CD14-positive monocyte (primary cell): ENCODE measurements around the gene LRRC4C. TPM values are rescaled to one million over a fixed set of nuclear protein-coding genes. Genes with fewer than 3 reads are reported as not detected.

Experiments
- DNase-seq, 3 donors: peaks; one replicate each; pipeline ENCODE4 v3.0.0-alpha.2; 2011 to 2022
- H2AFZ ChIP-seq: 2 replicates; pipeline ENCODE4 v1.6.0; 2012; ENCODE audit warnings: mild to moderate bottlenecking, low read depth, low read length, inconsistent platforms; ENCODE audit not compliant: insufficient read depth, poor library complexity, severe bottlenecking
- H3K27ac ChIP-seq, 2 donors: 1 replicate in 1 of 2; 2 replicates in 1 of 2; pipeline ENCODE4 v1.5.1; 2012 to 2013; ENCODE audit warnings: low read length in 2 of 2, control low read depth in 1 of 2, inconsistent platforms in 1 of 2, low read depth in 1 of 2, mild to moderate bottlenecking in 1 of 2
- H3K27me3 ChIP-seq, 2 donors: one replicate each; pipeline versions ENCODE4 v1.6.0 to v1.6.1; 2011 to 2013; ENCODE audit warnings: low read length in 2 of 2; ENCODE audit not compliant: control insufficient read depth in 2 of 2, insufficient read depth in 2 of 2
- H3K36me3 ChIP-seq, 2 donors: replicated peaks in 1 of 2; 1 replicate in 1 of 2; 2 replicates in 1 of 2; pipeline versions ENCODE4 v1.5.1 to v1.6.1; 2012 to 2013; ENCODE audit warnings: low read length in 2 of 2, control low read depth in 1 of 2, inconsistent platforms in 1 of 2, mild to moderate bottlenecking in 1 of 2; ENCODE audit not compliant: insufficient read depth in 2 of 2, control insufficient read depth in 1 of 2
- H3K4me1 ChIP-seq, 2 donors: 1 replicate in 1 of 2; 2 replicates in 1 of 2; pipeline versions ENCODE4 v1.5.1 to v1.6.1; 2012 to 2013; ENCODE audit warnings: low read length in 2 of 2, control low read depth in 1 of 2, inconsistent platforms in 1 of 2, mild to moderate bottlenecking in 1 of 2, moderate library complexity in 1 of 2; ENCODE audit not compliant: insufficient read depth in 2 of 2, control insufficient read depth in 1 of 2
- H3K4me2 ChIP-seq: replicated peaks from 2 replicates; pipeline ENCODE3; 2012; ENCODE audit warnings: low read length, moderate library complexity, mild to moderate bottlenecking; ENCODE audit not compliant: poor library complexity, severe bottlenecking; ENCODE audit errors: extremely low read depth
- H3K4me3 ChIP-seq, 3 experiments: fragments of 200-600 bp in 1 of 3; sonication (generic) in 1 of 3; replicated peaks in 1 of 3; 1 replicate in 2 of 3; 2 replicates in 1 of 3; pipeline ENCODE4 v1.5.1; 2011 to 2013; ENCODE audit warnings: low read length in 3 of 3, mild to moderate bottlenecking in 3 of 3, control low read depth in 2 of 3, low read depth in 2 of 3, inconsistent platforms in 1 of 3, moderate library complexity in 1 of 3
- H3K79me2 ChIP-seq: 2 replicates; pipeline ENCODE4 v1.6.0; 2012; ENCODE audit warnings: mild to moderate bottlenecking, control low read depth, inconsistent platforms, low read length, moderate library complexity; ENCODE audit not compliant: insufficient read depth
- H3K9ac ChIP-seq: 2 replicates; pipeline ENCODE4 v1.6.0; 2017; ENCODE audit warnings: low read length, mild to moderate bottlenecking; ENCODE audit not compliant: insufficient read depth, poor library complexity, severe bottlenecking
- H3K9me3 ChIP-seq, 2 donors: replicated peaks in 1 of 2; 1 replicate in 1 of 2; 2 replicates in 1 of 2; pipeline versions ENCODE4 v1.5.1 to v1.6.1; 2012 to 2013; ENCODE audit warnings: low read length in 2 of 2, control low read depth in 1 of 2; ENCODE audit not compliant: control insufficient read depth in 1 of 2, insufficient read depth in 1 of 2
- H4K20me1 ChIP-seq: 2 replicates; pipeline ENCODE4 v1.6.0; 2012; ENCODE audit warnings: mild to moderate bottlenecking, low read length, control low read depth, moderate library complexity; ENCODE audit not compliant: insufficient read depth
- H3K27ac Mint-ChIP-seq, 7 donors: one replicate each; pipeline ENCODE4 v1.8.0; 2020; ENCODE audit warnings: mild to moderate bottlenecking in 7 of 7, mixed read lengths in 7 of 7, moderate library complexity in 6 of 7, inconsistent platforms in 2 of 7
- H3K27me3 Mint-ChIP-seq, 3 donors: one replicate each; pipeline ENCODE4 v1.8.0; 2021 to 2022; ENCODE audit warnings: low read depth in 3 of 3, mild to moderate bottlenecking in 3 of 3, mixed read lengths in 3 of 3, moderate library complexity in 3 of 3, inconsistent platforms in 1 of 3
- H3K36me3 Mint-ChIP-seq, 2 donors: one replicate each; pipeline ENCODE4 v1.8.0; 2020; ENCODE audit warnings: mixed read lengths in 2 of 2, inconsistent platforms in 1 of 2, mild to moderate bottlenecking in 1 of 2
- H3K4me1 Mint-ChIP-seq: one replicate; pipeline ENCODE4 v1.8.0; 2020; ENCODE audit warnings: mild to moderate bottlenecking, mixed read lengths
- H3K4me3 Mint-ChIP-seq, 2 donors: one replicate each; pipeline ENCODE4 v1.8.0; 2020; ENCODE audit warnings: mild to moderate bottlenecking in 2 of 2, mixed read lengths in 2 of 2, moderate library complexity in 1 of 2
- H3K9me3 Mint-ChIP-seq, 7 donors: one replicate each; pipeline ENCODE4 v1.8.0; 2020 to 2022; ENCODE audit warnings: mixed read lengths in 7 of 7, mild to moderate bottlenecking in 6 of 7, moderate library complexity in 6 of 7, inconsistent platforms in 2 of 7
- WGBS: methylation state at CpG from one replicate; pipeline ENCODE4 v1.1.5; 2013; ENCODE audit warnings: missing lambda C conversion rate; ENCODE audit not compliant: insufficient coverage; 5-methylcytosine and 5-hydroxymethylcytosine counted together
- intact Hi-C, 2 donors: fragments of 100-400 bp; cut with micrococcal nuclease; formaldehyde crosslinking; loops; one replicate each; pipeline versions ENCODE4 v1.15.0 to v1.15.1; 2023
- polyA plus RNA-seq, 3 donors: library from polyadenylated mRNA; depleted of rRNA in 1 of 3; unstranded in 2 of 3; stranded (reverse) in 1 of 3; fragments of 300-500 nt in 2 of 3; fragments of >200 nt in 1 of 3; fragmentation: Illumina TruSeq in 2 of 3; gene quantifications; 1 replicate in 2 of 3; 2 replicates in 1 of 3; pipeline ENCODE4 v1.2.3, GENCODE V29; 2012 to 2021
- TF ChIP-seq, protein P1 (sequence below): fragments of 200-600 bp; IDR thresholded peaks from one replicate; pipeline ENCODE4 v1.8.0; 2022; ENCODE audit warnings: antibody characterized with exemption, mild to moderate bottlenecking

Gene LRRC4C
- polyA plus RNA-seq, 3 donors = not detected

DNA sequence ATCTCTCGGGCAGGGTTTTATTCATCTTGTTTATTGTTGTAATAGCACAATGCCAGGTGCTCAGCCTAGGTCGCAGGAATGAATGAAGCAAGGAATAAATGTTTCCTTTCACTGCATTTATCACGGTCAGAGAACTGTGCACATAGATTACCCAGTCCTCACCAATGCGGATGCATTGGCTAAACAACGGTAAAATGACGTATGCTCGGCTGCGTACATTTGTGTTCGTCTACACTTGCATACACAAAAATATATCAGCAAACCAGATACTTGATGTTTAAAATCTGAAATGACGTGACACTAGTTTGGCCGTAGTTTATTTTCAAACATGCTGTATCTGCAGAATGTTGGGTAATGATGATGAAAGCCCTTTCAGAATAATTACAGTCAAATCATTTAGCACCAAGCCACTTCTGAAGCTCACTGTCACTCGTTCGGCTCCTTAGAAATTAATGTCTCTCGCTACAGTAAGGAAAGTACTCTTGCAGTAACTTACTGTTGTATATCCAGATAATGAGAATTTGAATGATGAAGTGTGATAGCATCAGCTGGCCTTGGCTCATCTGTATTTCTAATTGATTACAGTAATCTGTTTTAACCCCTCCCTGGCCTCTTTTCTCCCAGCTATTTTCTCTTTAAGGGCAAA lies 268.9 kb downstream of the LRRC4C start:
- Histone ChIP-seq H3K27me3 (no peaks in the 10 kb centered on the region), H3K9ac (no peak overlapping the region), H3K4me1 (no peaks in the 10 kb centered on the region), H2AFZ (no peak overlapping the region), H3K9me3 (peaks cover 0 to 7% of the 10 kb centered on the region in 2 donors), H3K4me2 (no peak overlapping the region), H3K4me3 (no peak overlapping the region), H3K27ac (no peak overlapping the region), H3K36me3 (no peaks in the 10 kb centered on the region), H4K20me1 (no peaks in the 10 kb centered on the region), H3K79me2 (no peaks in the 10 kb centered on the region)
- H3K4me3 Mint-ChIP-seq = no peak overlapping the region
- H3K27ac Mint-ChIP-seq = no peak overlapping the region
- TF ChIP-seq, protein P1, sequence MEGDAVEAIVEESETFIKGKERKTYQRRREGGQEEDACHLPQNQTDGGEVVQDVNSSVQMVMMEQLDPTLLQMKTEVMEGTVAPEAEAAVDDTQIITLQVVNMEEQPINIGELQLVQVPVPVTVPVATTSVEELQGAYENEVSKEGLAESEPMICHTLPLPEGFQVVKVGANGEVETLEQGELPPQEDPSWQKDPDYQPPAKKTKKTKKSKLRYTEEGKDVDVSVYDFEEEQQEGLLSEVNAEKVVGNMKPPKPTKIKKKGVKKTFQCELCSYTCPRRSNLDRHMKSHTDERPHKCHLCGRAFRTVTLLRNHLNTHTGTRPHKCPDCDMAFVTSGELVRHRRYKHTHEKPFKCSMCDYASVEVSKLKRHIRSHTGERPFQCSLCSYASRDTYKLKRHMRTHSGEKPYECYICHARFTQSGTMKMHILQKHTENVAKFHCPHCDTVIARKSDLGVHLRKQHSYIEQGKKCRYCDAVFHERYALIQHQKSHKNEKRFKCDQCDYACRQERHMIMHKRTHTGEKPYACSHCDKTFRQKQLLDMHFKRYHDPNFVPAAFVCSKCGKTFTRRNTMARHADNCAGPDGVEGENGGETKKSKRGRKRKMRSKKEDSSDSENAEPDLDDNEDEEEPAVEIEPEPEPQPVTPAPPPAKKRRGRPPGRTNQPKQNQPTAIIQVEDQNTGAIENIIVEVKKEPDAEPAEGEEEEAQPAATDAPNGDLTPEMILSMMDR = no peak
- H3K4me1 Mint-ChIP-seq = no peaks in the 10 kb centered on the region
- intact Hi-C loops = no loop called here
- no peak for DNase-seq
- H3K27me3 Mint-ChIP-seq = no peaks in the 10 kb centered on the region
- 93% methylated on average over 3 of the region's 14 CpGs for WGBS
- H3K36me3 Mint-ChIP-seq = no peaks in the 10 kb centered on the region
- H3K9me3 Mint-ChIP-seq = peaks cover 0 to 6% (median 0%) of the 10 kb centered on the region in 7 donors

DNA sequence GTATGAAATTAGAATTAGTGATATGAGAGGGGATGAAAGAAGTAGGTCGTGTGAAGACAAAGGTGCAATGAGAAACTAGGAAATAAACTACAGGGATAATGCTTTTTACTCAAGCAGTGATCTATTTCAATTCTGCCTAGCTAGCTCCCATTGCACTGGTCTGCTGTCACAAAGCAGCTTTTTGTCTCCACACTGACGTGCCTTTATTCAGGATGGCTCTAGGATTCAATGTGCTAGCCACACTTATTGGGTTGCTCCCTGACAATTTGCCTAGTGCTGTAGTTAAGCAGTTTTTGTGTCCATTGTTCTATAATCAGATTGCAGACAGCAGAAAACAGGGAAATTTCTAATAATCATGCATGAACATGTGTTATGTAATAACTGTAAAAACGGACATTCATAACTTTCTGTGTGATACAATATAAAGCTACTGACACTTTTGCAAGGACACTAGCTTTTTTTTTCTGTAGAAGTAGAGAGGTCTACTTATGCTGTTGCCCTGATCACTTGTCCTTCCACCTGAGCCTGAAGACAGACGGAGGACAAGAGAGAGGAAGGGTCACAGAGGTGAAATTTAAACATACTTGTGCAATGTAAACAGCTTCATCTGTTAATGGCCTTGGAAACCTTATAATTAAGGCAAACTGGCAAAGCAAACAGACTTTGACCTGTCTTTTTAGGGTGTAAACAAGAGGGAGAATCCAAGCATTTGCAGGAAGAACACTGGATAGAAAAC lies 269.6 kb downstream of the LRRC4C start:
- WGBS = 57% methylated on average over 1 of the region's 4 CpGs
- Histone ChIP-seq H3K36me3 (no peaks in the 10 kb centered on the region), H3K4me3 (no peak overlapping the region), H3K27me3 (no peaks in the 10 kb centered on the region), H4K20me1 (no peaks in the 10 kb centered on the region), H3K9me3 (peaks cover 0 to 7% of the 10 kb centered on the region in 2 donors), H3K4me2 (no peak overlapping the region), H3K9ac (no peak overlapping the region), H3K79me2 (no peaks in the 10 kb centered on the region), H3K27ac (no peak overlapping the region), H2AFZ (no peak overlapping the region), H3K4me1 (no peaks in the 10 kb centered on the region)
- no peaks in the 10 kb centered on the region for H3K4me1 Mint-ChIP-seq
- peaks cover 0 to 6% (median 0%) of the 10 kb centered on the region in 7 donors for H3K9me3 Mint-ChIP-seq
- no peak for DNase-seq
- H3K27me3 Mint-ChIP-seq = no peaks in the 10 kb centered on the region
- H3K36me3 Mint-ChIP-seq = no peaks in the 10 kb centered on the region
- H3K4me3 Mint-ChIP-seq = no peak overlapping the region
- H3K27ac Mint-ChIP-seq = no peak overlapping the region
- TF ChIP-seq, protein P1 = no peak
- intact Hi-C loops = no loop called here
